T-cell (primary cell): Measurements from ENCODE around the gene TRIM14. TPM values are rescaled to one million over a fixed set of nuclear protein-coding genes. Genes with fewer than 3 reads are reported as not detected.
"Not testable (repeated sequence)": the region's sequence is repeated elsewhere in the genome, so short reads cannot be mapped to it uniquely, and the experiment has no call there.

ENCODE experiments used
- ATAC-seq, 4 experiments: fragments of 200-7000 bp in 3 of 4; fragments of 150-1000 bp in 1 of 4; cut with Tn5 transposase; replicated peaks in 1 of 4; 1 replicate in 3 of 4; 2 replicates in 1 of 4; pipeline ENCODE4 v1.10.0; 2021; ENCODE audit warnings: moderate library complexity in 3 of 4, mild to moderate bottlenecking in 2 of 4, moderate number of reproducible peaks in 1 of 4
- CTCF ChIA-PET, 2 donors: fragments of 300-600 bp; sonication (Branson Sonifier 250); formaldehyde crosslinking; loops; one replicate each; lab custom pipeline; 2022; ENCODE audit warnings: antibody characterized with exemption in 2 of 2; lab: Charles Lee
- POLR2A ChIA-PET, 2 donors: fragments of 300-600 bp; sonication (Branson Sonifier 250); formaldehyde crosslinking; loops; one replicate each; lab custom pipeline; 2022; ENCODE audit warnings: antibody characterized with exemption in 2 of 2; lab: Charles Lee
- DNase-seq, 35 experiments: peaks; one replicate each; pipeline versions ENCODE4 v3.0.0 to v3.0.0-alpha.2; 2013 to 2023
- H3K27ac ChIP-seq: one replicate; pipeline ENCODE4 v1.5.1; 2013; ENCODE audit warnings: low read length
- H3K27me3 ChIP-seq, 2 experiments: replicated peaks in 1 of 2; 1 replicate in 1 of 2; 2 replicates in 1 of 2; pipeline versions ENCODE4 v1.6.1 to v1.7.0; 2013; ENCODE audit warnings: low read length in 1 of 2, mixed read lengths in 1 of 2; ENCODE audit not compliant: control insufficient read depth in 2 of 2, insufficient read depth in 2 of 2; ENCODE audit errors: extremely low read depth in 1 of 2
- H3K36me3 ChIP-seq, 2 donors: 1 replicate in 1 of 2; 2 replicates in 1 of 2; pipeline versions ENCODE4 v1.6.1 to v1.7.0; 2013; ENCODE audit warnings: low read length in 1 of 2; ENCODE audit not compliant: control insufficient read depth in 2 of 2, insufficient read depth in 1 of 2; ENCODE audit errors: extremely low read depth in 1 of 2
- H3K4me1 ChIP-seq, 2 experiments: 1 replicate in 1 of 2; 2 replicates in 1 of 2; pipeline versions ENCODE4 v1.6.1 to v1.7.0; 2013; ENCODE audit warnings: low read length in 2 of 2, mixed read lengths in 1 of 2; ENCODE audit not compliant: insufficient read depth in 2 of 2, control insufficient read depth in 1 of 2; ENCODE audit errors: extremely low read depth in 1 of 2
- H3K4me3 ChIP-seq, 2 donors: 1 replicate in 1 of 2; 2 replicates in 1 of 2; pipeline versions ENCODE4 v1.5.1 to v1.7.0; 2013; ENCODE audit warnings: mild to moderate bottlenecking in 2 of 2, low read length in 1 of 2, moderate library complexity in 1 of 2; ENCODE audit not compliant: control insufficient read depth in 1 of 2; ENCODE audit errors: extremely low read depth in 1 of 2
- H3K9me3 ChIP-seq: 2 replicates; pipeline ENCODE4 v1.7.0; 2013
- H3K27ac Mint-ChIP-seq, 2 donors: one replicate each; pipeline ENCODE4 v1.8.0; 2020 to 2021; ENCODE audit warnings: mild to moderate bottlenecking in 2 of 2, mixed read lengths in 2 of 2
- H3K27me3 Mint-ChIP-seq, 2 donors: one replicate each; pipeline ENCODE4 v1.8.0; 2021 to 2022; ENCODE audit warnings: mixed read lengths in 2 of 2
- H3K36me3 Mint-ChIP-seq: one replicate; pipeline ENCODE4 v1.8.0; 2021; ENCODE audit warnings: mixed read lengths
- H3K4me1 Mint-ChIP-seq, 3 donors: one replicate each; pipeline ENCODE4 v1.8.0; 2020 to 2022; ENCODE audit warnings: mixed read lengths in 3 of 3, mild to moderate bottlenecking in 1 of 3
- H3K4me3 Mint-ChIP-seq, 3 donors: one replicate each; pipeline ENCODE4 v1.8.0; 2020 to 2022; ENCODE audit warnings: mild to moderate bottlenecking in 3 of 3, mixed read lengths in 3 of 3, moderate library complexity in 3 of 3
- H3K9me3 Mint-ChIP-seq, 3 donors: one replicate each; pipeline ENCODE4 v1.8.0; 2020 to 2022; ENCODE audit warnings: mixed read lengths in 3 of 3
- WGBS: methylation state at CpG from one replicate; pipeline ENCODE4 v1.1.5; 2013; ENCODE audit warnings: missing lambda C conversion rate; ENCODE audit not compliant: insufficient coverage; 5-methylcytosine and 5-hydroxymethylcytosine counted together
- total RNA-seq, 35 experiments: library from RNA in 6 of 35; stranded (reverse) in 6 of 35; fragments of 120-200 nt in 1 of 35; gene quantifications; one replicate each; pipeline versions ENCODE4 v1.2.1 to v1.2.4 and lab custom pipeline; 2013 to 2026

The TRIM14 gene
- total RNA-seq, 5 donors from 2014 or later (not counting 1 experiment from before 2014, with no cell fraction given) = 75.7 to 98.9 (median 85.3) TPM

GRCh38 chr9:98124091-98124490 is 5.1 kb upstream of the TRIM14 start:
- H3K4me1 ChIP-seq = peaks cover 17 to 37% of the 10 kb centered on the region in 2 experiments
- ChIA-PET CTCF (interaction anchor here (0.7 to 1.1 kb wide), 3 partner anchors 39 to 93 kb away, joined by 3 to 6 read pairs (median 4); no protein-coding TSS in a partner anchor), POLR2A (interaction anchor here in 1 of 2 donors (0.6 kb wide), 1 partner anchor 23 kb away, joined by 5 read pairs; no protein-coding TSS in a partner anchor)
- H3K4me3 ChIP-seq, H3K4me3 Mint-ChIP-seq, H3K27me3 Mint-ChIP-seq, H3K27me3 ChIP-seq, ATAC-seq, H3K9me3 ChIP-seq, H3K27ac ChIP-seq, DNase-seq, H3K9me3 Mint-ChIP-seq: not testable (repeated sequence)
- peaks cover 36 to 38% (median 36%) of the 10 kb centered on the region in 3 donors for H3K4me1 Mint-ChIP-seq
- peaks cover 3 to 28% of the 10 kb centered on the region in 2 donors for H3K36me3 ChIP-seq
- peaks cover 19% of the 10 kb centered on the region for H3K36me3 Mint-ChIP-seq
- WGBS = 92% methylated on average over 7 of the region's 13 CpGs
- H3K27ac Mint-ChIP-seq = peak overlapping the region; percentile 23 to 80

GRCh38 chr9:98121058-98121457 is 2.0 kb upstream of the TRIM14 start:
- WGBS = 0% methylated on average over 1 of the region's 3 CpGs

GRCh38 chr9:98120476-98120875 is 1.5 kb upstream of the TRIM14 start:
- Mint-ChIP-seq H3K27me3 (no peaks in the 10 kb centered on the region), H3K4me1 (peaks cover 49 to 58% (median 58%) of the 10 kb centered on the region in 3 donors), H3K9me3 (no peaks in the 10 kb centered on the region), H3K27ac (peak overlapping the region; percentile 96 to 98), H3K4me3 (peak overlapping the region; percentile 86 to 94 (median 90)), H3K36me3 (peaks cover 13% of the 10 kb centered on the region)
- 66% methylated on average over 2 of the region's 3 CpGs for WGBS
- no peaks in the 10 kb centered on the region for H3K9me3 ChIP-seq
- H3K4me3 ChIP-seq = peak overlapping the region in 1 of 2 donors; percentile 32
- peak overlapping the region; percentile 54 for H3K27ac ChIP-seq
- ATAC-seq (no peak), DNase-seq (no peak)
- POLR2A ChIA-PET = interaction anchor here (0.6 to 1.1 kb wide), 4 partner anchors 12 to 1714 kb away, joined by 4 to 5 read pairs (median 4); no protein-coding TSS in a partner anchor
- peaks cover 0 to 29% of the 10 kb centered on the region in 2 donors for H3K36me3 ChIP-seq
- H3K4me1 ChIP-seq = peaks cover 26 to 60% of the 10 kb centered on the region in 2 experiments
- CTCF ChIA-PET = interaction anchor here in 1 of 2 donors (0.9 to 2.3 kb wide), 3 partner anchors 11 to 19 kb away, joined by 4 to 12 read pairs (median 4); no protein-coding TSS in a partner anchor
- no peaks in the 10 kb centered on the region for H3K27me3 ChIP-seq

More at GRCh38 chr9:98121058-98121457, 2.0 kb upstream of the TRIM14 start:
- peaks cover 49 to 56% (median 55%) of the 10 kb centered on the region in 3 donors for H3K4me1 Mint-ChIP-seq
- peaks cover 13% of the 10 kb centered on the region for H3K36me3 Mint-ChIP-seq
- H3K9me3 ChIP-seq = no peaks in the 10 kb centered on the region
- H3K27me3 ChIP-seq = no peaks in the 10 kb centered on the region
- ChIA-PET CTCF (interaction anchor here (0.6 to 2.3 kb wide), 4 partner anchors 17 to 115 kb away, joined by 3 to 12 read pairs (median 4); no protein-coding TSS in a partner anchor), POLR2A (interaction anchor here (0.5 to 1.1 kb wide), 7 partner anchors 13 to 1713 kb away, joined by 3 to 6 read pairs (median 4); no protein-coding TSS in a partner anchor)
- peak overlapping the region; percentile 96 to 98 for H3K27ac Mint-ChIP-seq
- no peak overlapping the region for H3K4me3 ChIP-seq
- ATAC-seq = no peak
- H3K27me3 Mint-ChIP-seq = no peaks in the 10 kb centered on the region
- peaks cover 0 to 24% of the 10 kb centered on the region in 2 donors for H3K36me3 ChIP-seq
- H3K4me1 ChIP-seq = peaks cover 26 to 55% of the 10 kb centered on the region in 2 experiments
- H3K27ac ChIP-seq = peak overlapping the region; percentile 54
- peak overlapping the region; percentile 86 to 94 (median 90) for H3K4me3 Mint-ChIP-seq
- no peaks in the 10 kb centered on the region for H3K9me3 Mint-ChIP-seq
- DNase-seq = peak in 2 of 35 experiments; percentile 12 to 54

GRCh38 chr9:98117984-98118639 is 910 bp downstream of the TRIM14 start:
- Histone ChIP-seq H3K4me3 (peak overlapping the region; percentile 74 to 82), H3K4me1 (peaks cover 26 to 70% of the 10 kb centered on the region in 2 experiments), H3K27ac (peak overlapping the region; percentile 83), H3K36me3 (peaks cover 0 to 21% of the 10 kb centered on the region in 2 donors), H3K27me3 (no peaks in the 10 kb centered on the region), H3K9me3 (no peaks in the 10 kb centered on the region)
- Mint-ChIP-seq H3K36me3 (peaks cover 5% of the 10 kb centered on the region), H3K27ac (peak overlapping the region; percentile 96 to 98), H3K27me3 (no peaks in the 10 kb centered on the region), H3K4me1 (peaks cover 54 to 73% (median 70%) of the 10 kb centered on the region in 3 donors), H3K4me3 (peak overlapping the region; percentile 86 to 94 (median 90)), H3K9me3 (no peaks in the 10 kb centered on the region)
- DNase-seq (peak; percentile 13 to 80 (median 53)), ATAC-seq (peak; percentile 74 to 85 (median 80))
- ChIA-PET POLR2A (interaction anchor here (0.5 to 1.3 kb wide), 5 partner anchors 10 to 196 kb away, joined by 3 to 8 read pairs (median 3); partner anchors contain the start of genes TBC1D2 (in 1 of the 2) and TRMO (in 1 of the 2)), CTCF (interaction anchor here (0.5 to 2.8 kb wide), 19 partner anchors 9 to 197 kb away, joined by 3 to 28 read pairs (median 4); partner anchors contain the start of gene CORO2A (in 1 of the 2))
- WGBS = 10% methylated on average over 5 of the region's 5 CpGs

GRCh38 chr9:98117097-98117496 is 1.9 kb downstream of the TRIM14 start:
- Histone ChIP-seq H3K27ac (peak overlapping the region; percentile 83), H3K36me3 (peaks cover 0 to 21% of the 10 kb centered on the region in 2 donors), H3K4me1 (peaks cover 26 to 65% of the 10 kb centered on the region in 2 experiments)
- H3K27me3 ChIP-seq, H3K27me3 Mint-ChIP-seq, DNase-seq, H3K9me3 Mint-ChIP-seq, H3K9me3 ChIP-seq, ATAC-seq, H3K36me3 Mint-ChIP-seq, POLR2A ChIA-PET, H3K4me3 ChIP-seq: not testable (repeated sequence)
- no CpG with 5 or more reads among the region's 6 CpGs for WGBS
- CTCF ChIA-PET = interaction anchor here in 1 of 2 donors (2.8 kb wide), 1 partner anchor 16 kb away, joined by 28 read pairs; no protein-coding TSS in a partner anchor
- peak overlapping the region in 2 of 3 donors; percentile 24 to 86 for H3K4me3 Mint-ChIP-seq
- H3K27ac Mint-ChIP-seq = peak overlapping the region; percentile 74 to 96
- peaks cover 49 to 68% (median 67%) of the 10 kb centered on the region in 3 donors for H3K4me1 Mint-ChIP-seq
